HEK293 (cell line): ENCODE measurements around the gene BORCS6.

ENCODE experiments used
- CTCF ChIP-seq: fragments of 450-650 bp; formaldehyde crosslinking; IDR thresholded peaks from 2 replicates; pipeline ENCODE4 v1.5.1; 2016; ENCODE audit warnings: missing biosample characterization, missing genetic modification characterization
- HOXD13 ChIP-seq: sonication (generic); formaldehyde crosslinking; IDR thresholded peaks from 2 replicates; pipeline ENCODE4 v1.8.0; 2022; ENCODE audit warnings: missing genetic modification reagents, borderline replicate concordance
- MZF1 ChIP-seq: fragments of 450-650 bp; formaldehyde crosslinking; IDR thresholded peaks from 2 replicates; pipeline ENCODE4 v1.5.1; 2017; ENCODE audit warnings: missing biosample characterization, missing genetic modification characterization, borderline replicate concordance
- WT1 ChIP-seq: fragments of 450-650 bp; formaldehyde crosslinking; IDR thresholded peaks from 2 replicates; pipeline ENCODE4 v1.5.1; 2016; ENCODE audit warnings: missing biosample characterization, missing genetic modification characterization
- ZNF112 ChIP-seq: fragments of 450-650 bp; formaldehyde crosslinking; IDR thresholded peaks from 2 replicates; pipeline ENCODE4 v1.5.0; 2017; ENCODE audit warnings: missing biosample characterization, missing genetic modification characterization
- ZNF148 ChIP-seq: fragments of 450-650 bp; formaldehyde crosslinking; IDR thresholded peaks from 2 replicates; pipeline ENCODE4 v1.5.0; 2017; ENCODE audit warnings: missing biosample characterization, missing genetic modification characterization, borderline replicate concordance
- ZNF280D ChIP-seq: fragments of 450-650 bp; formaldehyde crosslinking; IDR thresholded peaks from 2 replicates; pipeline ENCODE4 v1.5.1; 2016; ENCODE audit warnings: missing biosample characterization, missing genetic modification characterization
- ZNF335 ChIP-seq: fragments of 450-650 bp; formaldehyde crosslinking; conservative IDR thresholded peaks from 2 replicates; pipeline ENCODE4 v1.5.1; 2016; ENCODE audit warnings: missing biosample characterization, missing genetic modification characterization
- ZNF362 ChIP-seq: fragments of 450-650 bp; formaldehyde crosslinking; IDR thresholded peaks from 2 replicates; pipeline ENCODE4 v1.5.1; 2016; ENCODE audit warnings: missing biosample characterization, missing genetic modification characterization
- ZNF585B ChIP-seq: fragments of 450-650 bp; formaldehyde crosslinking; IDR thresholded peaks from 2 replicates; pipeline ENCODE4 v1.5.1; 2016; ENCODE audit warnings: missing biosample characterization, missing genetic modification characterization
- ZNF777 ChIP-seq: fragments of 450-650 bp; formaldehyde crosslinking; IDR thresholded peaks from 2 replicates; pipeline ENCODE4 v1.5.1; 2017; ENCODE audit warnings: missing biosample characterization, missing genetic modification characterization, borderline replicate concordance

- TF ChIP-seq CTCF (tag by site-specific recombination) (no peak), HOXD13 (no peak), ZNF148 (tag by site-specific recombination) (no peak), ZNF585B (tag by site-specific recombination) (no peak), MZF1 (tag by site-specific recombination) (no peak), ZNF112 (no peak), ZNF335 (peak; percentile 85), WT1 (peak; percentile 38; the same call in 1 of the 2 replicates), ZNF362 (tag by site-specific recombination) (no peak), ZNF777 (no peak), ZNF280D (tag by site-specific recombination) (no peak)
Observed at GRCh38 chr17:8151120-8151640, 38.8 kb downstream of the BORCS6 start.
